Mesothelial cell of epicardium (in vitro differentiated cells): ENCODE data around the gene CYP2J2. TPM values are rescaled to one million over a fixed set of nuclear protein-coding genes. Genes with fewer than 3 reads are reported as not detected.
"Not testable (repeated sequence)": the region's sequence is repeated elsewhere in the genome, so short reads cannot be mapped to it uniquely, and the experiment has no call there.

ENCODE experiments used
- DNase-seq, 2 experiments: peaks; one replicate each; pipeline ENCODE4 v3.0.0; 2021; ENCODE audit warnings: low spot score in 2 of 2; ENCODE audit not compliant: unreplicated experiment in 2 of 2
- H3K27ac Mint-ChIP-seq: 2 replicates; pipeline ENCODE4 v1.8.0; 2021; ENCODE audit warnings: mixed read lengths
- H3K27me3 Mint-ChIP-seq: 2 replicates; pipeline ENCODE4 v1.8.0; 2021; ENCODE audit warnings: low read depth, mixed read lengths
- H3K36me3 Mint-ChIP-seq: 2 replicates; pipeline ENCODE4 v1.8.0; 2021; ENCODE audit warnings: mixed read lengths
- H3K4me1 Mint-ChIP-seq: 2 replicates; pipeline ENCODE4 v1.8.0; 2021; ENCODE audit warnings: mixed read lengths
- H3K4me3 Mint-ChIP-seq: 2 replicates; pipeline ENCODE4 v1.8.0; 2021; ENCODE audit warnings: mild to moderate bottlenecking, moderate library complexity, mixed read lengths
- H3K9me3 Mint-ChIP-seq: 2 replicates; pipeline ENCODE4 v1.8.0; 2021; ENCODE audit warnings: mixed read lengths
- CTCF ChIP-seq: fragments of 200-600 bp; sonication (generic); IDR thresholded peaks from one replicate; pipeline ENCODE4 v1.5.0; 2021; ENCODE audit warnings: antibody characterized with exemption; ENCODE audit not compliant: unreplicated experiment
- total RNA-seq: library from RNA; stranded (reverse); gene quantifications from 3 replicates; pipeline ENCODE4 v1.2.1, GENCODE V29; 2021

CYP2J2 gene
- total RNA-seq, 1 donor from 2014 or later: 3.1 TPM

DNA sequence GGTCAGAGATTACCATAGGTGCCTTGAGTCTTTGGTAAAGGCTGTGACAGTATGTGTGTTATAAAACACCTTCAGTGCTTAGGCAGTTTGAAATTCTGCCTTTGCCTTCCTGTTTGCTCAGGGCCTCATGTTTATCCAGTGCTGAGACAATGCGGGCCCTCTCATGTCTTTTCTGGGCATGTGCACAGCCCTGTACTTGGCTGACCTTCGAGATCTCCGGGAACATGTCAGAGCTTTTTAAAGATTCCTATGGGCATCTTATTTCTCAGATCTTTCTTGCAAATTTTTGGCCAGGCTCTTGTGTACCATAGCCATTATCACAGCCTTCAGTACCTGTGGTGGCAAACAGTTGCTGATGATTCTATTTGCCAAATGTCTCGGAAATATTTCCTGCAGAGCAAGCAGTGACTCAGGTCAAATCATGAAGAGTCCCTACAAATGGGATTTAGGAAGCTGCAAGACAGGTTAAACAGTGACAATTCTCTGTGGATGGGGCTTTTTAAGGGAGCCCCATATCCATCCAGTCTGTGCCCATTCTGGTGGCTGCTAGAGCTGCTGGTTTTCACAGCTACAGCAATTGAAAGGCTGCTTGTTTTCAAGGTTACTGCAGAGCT lies 69.7 kb downstream of the CYP2J2 start:
- Mint-ChIP-seq H3K27me3 (no peaks in the 10 kb centered on the region), H3K9me3 (peaks cover 13% of the 10 kb centered on the region), H3K36me3 (peaks cover 21% of the 10 kb centered on the region), H3K27ac (peak overlapping the region; percentile 9), H3K4me1 (no peaks in the 10 kb centered on the region), H3K4me3 (no peak overlapping the region)
- no peak for TF ChIP-seq CTCF
- no peak for DNase-seq

DNA sequence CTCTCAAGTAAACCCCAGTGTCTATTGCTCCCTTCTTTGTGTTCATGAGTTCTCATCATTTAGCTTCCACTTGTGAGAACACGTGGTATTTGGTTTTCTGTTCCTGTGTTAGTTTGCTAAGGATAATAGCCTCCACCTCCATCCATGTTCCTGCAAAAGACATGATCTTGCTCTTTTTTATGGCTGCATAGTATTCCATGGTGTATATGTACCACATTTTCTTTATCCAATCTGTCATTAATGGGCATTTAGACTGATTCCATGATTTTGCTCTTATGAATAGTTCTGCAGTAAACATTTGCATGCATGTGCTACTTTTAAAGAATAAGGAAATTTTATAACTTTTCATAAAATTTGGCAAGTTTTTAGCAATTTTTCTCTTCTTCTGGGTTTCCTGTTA lies 71.3 kb downstream of the CYP2J2 start:
- not testable (repeated sequence) for DNase-seq, H3K27ac Mint-ChIP-seq, H3K4me1 Mint-ChIP-seq, H3K4me3 Mint-ChIP-seq, H3K27me3 Mint-ChIP-seq
- H3K9me3 Mint-ChIP-seq: peaks cover 17% of the 10 kb centered on the region
- peaks cover 24% of the 10 kb centered on the region for H3K36me3 Mint-ChIP-seq

DNA sequence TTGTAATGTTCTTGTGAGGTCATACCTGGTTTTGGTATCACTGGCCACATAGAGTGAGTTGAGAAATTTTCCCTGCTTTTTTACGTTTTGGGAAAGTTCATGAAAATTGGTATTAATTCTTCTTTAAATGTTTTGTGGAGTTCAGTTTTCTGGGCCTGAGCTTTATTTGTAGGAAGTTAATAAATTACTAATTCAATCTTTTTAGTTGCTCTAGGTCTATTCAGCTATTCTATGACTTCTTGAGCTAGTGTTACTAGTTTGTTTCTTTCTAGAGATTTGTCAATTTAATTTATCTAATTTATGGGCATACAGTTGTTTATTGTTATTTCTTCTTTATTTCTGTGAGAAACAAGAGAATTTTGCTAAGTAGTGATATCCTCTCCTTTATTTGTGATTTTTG lies 74.5 kb downstream of the CYP2J2 start:
- Mint-ChIP-seq H3K27me3 (no peaks in the 10 kb centered on the region), H3K36me3 (peaks cover 38% of the 10 kb centered on the region), H3K27ac (no peak overlapping the region), H3K9me3 (peaks cover 30% of the 10 kb centered on the region), H3K4me3 (no peak overlapping the region), H3K4me1 (no peaks in the 10 kb centered on the region)
- TF ChIP-seq CTCF: no peak
- DNase-seq: no peak

GRCh38 chr1:59846895-59847282 lies 79.7 kb downstream of the CYP2J2 start:
- peaks cover 17% of the 10 kb centered on the region for H3K9me3 Mint-ChIP-seq
- no peak overlapping the region for H3K4me3 Mint-ChIP-seq
- no peaks in the 10 kb centered on the region for H3K4me1 Mint-ChIP-seq
- no peak overlapping the region for H3K27ac Mint-ChIP-seq
- H3K27me3 Mint-ChIP-seq: no peaks in the 10 kb centered on the region
- no peak for TF ChIP-seq CTCF
- DNase-seq: no peak
- H3K36me3 Mint-ChIP-seq: peaks cover 47% of the 10 kb centered on the region

GRCh38 chr1:59846209-59846894 lies 80.2 kb downstream of the CYP2J2 start:
- DNase-seq: no peak
- Mint-ChIP-seq H3K27ac (no peak overlapping the region), H3K36me3 (peaks cover 47% of the 10 kb centered on the region), H3K27me3 (no peaks in the 10 kb centered on the region), H3K4me1 (no peaks in the 10 kb centered on the region), H3K9me3 (peaks cover 17% of the 10 kb centered on the region), H3K4me3 (no peak overlapping the region)
- TF ChIP-seq CTCF: no peak

GRCh38 chr1:59845091-59845490 lies 81.5 kb downstream of the CYP2J2 start:
- Mint-ChIP-seq H3K4me3 (no peak overlapping the region), H3K4me1 (no peaks in the 10 kb centered on the region), H3K27me3 (no peaks in the 10 kb centered on the region), H3K9me3 (peaks cover 10% of the 10 kb centered on the region), H3K27ac (no peak overlapping the region), H3K36me3 (peaks cover 41% of the 10 kb centered on the region)
- DNase-seq: no peak
- no peak for TF ChIP-seq CTCF

Other genes with a start within 250 kb of the CYP2J2 start
- 57.2 to 73.7 TPM (median 67.6 TPM) in 3 replicates for gene HOOK1, start 111.8 kb downstream of the CYP2J2 start, total RNA-seq
- not detected in 3 replicates for gene C1orf87, start 147.0 kb upstream of the CYP2J2 start, total RNA-seq